ENCODE measurements around the gene ART3.

ART3 gene

GRCh38 chr4:76060506-76060905, 14.0 kb upstream of the ART3 start:
- H3K4me3 ChIP-seq (ENCODE audit: control insufficient read depth, low read depth, low read length): no peak overlapping the region
- DNase-seq (ENCODE audit: low read depth): no peak
- TF ChIP-seq CTCF (conservative IDR thresholded peaks at IDR 0.05; ENCODE audit: control insufficient read depth, insufficient read depth, low read depth, low read length): no peak

- no peak for TF ChIP-seq CTCF (conservative IDR thresholded peaks at IDR 0.05; ENCODE audit: control insufficient read depth, insufficient read depth, low read depth, low read length)
- H3K4me3 ChIP-seq (ENCODE audit: control insufficient read depth, low read depth, low read length): no peak overlapping the region
- no peak for DNase-seq (ENCODE audit: low read depth)
These were observed 13.1 kb upstream of the ART3 start for GRCh38 chr4:76061421-76061820.

- TF ChIP-seq CTCF (conservative IDR thresholded peaks at IDR 0.05; ENCODE audit: control insufficient read depth, insufficient read depth, low read depth, low read length): no peak
- no peak overlapping the region for H3K4me3 ChIP-seq (ENCODE audit: control insufficient read depth, low read depth, low read length)
- no peak for DNase-seq (ENCODE audit: low read depth)
These were observed 12.5 kb upstream of the ART3 start for GRCh38 chr4:76061982-76062381.

GRCh38 chr4:76066546-76066945, 8.0 kb upstream of the ART3 start:
- DNase-seq (ENCODE audit: low read depth): no peak
- TF ChIP-seq CTCF (conservative IDR thresholded peaks at IDR 0.05; ENCODE audit: control insufficient read depth, insufficient read depth, low read depth, low read length): no peak
- H3K4me3 ChIP-seq (ENCODE audit: control insufficient read depth, low read depth, low read length): no peak overlapping the region

- H3K4me3 ChIP-seq (ENCODE audit: control insufficient read depth, low read depth, low read length): no peak overlapping the region
- peak; percentile 89 for TF ChIP-seq CTCF (conservative IDR thresholded peaks at IDR 0.05; ENCODE audit: control insufficient read depth, insufficient read depth, low read depth, low read length)
- peak; percentile 79 for DNase-seq (ENCODE audit: low read depth)
These were observed 6.7 kb upstream of the ART3 start for GRCh38 chr4:76067652-76068286.

GRCh38 chr4:76072760-76073159, 1.7 kb upstream of the ART3 start:
- no peak for TF ChIP-seq CTCF (conservative IDR thresholded peaks at IDR 0.05; ENCODE audit: control insufficient read depth, insufficient read depth, low read depth, low read length)
- H3K4me3 ChIP-seq (ENCODE audit: control insufficient read depth, low read depth, low read length): no peak overlapping the region
- DNase-seq (ENCODE audit: low read depth): no peak

Measured in fibroblast of mammary gland (primary cell).